ENCODE results near the gene MRPS31. TPM values are rescaled to one million over a fixed set of nuclear protein-coding genes. Genes with fewer than 3 reads are reported as not detected.

Gene MRPS31
- total and polyA plus RNA-seq, 4 donors, result 17.0 to 43.6 (median 25.7) TPM

DNA sequence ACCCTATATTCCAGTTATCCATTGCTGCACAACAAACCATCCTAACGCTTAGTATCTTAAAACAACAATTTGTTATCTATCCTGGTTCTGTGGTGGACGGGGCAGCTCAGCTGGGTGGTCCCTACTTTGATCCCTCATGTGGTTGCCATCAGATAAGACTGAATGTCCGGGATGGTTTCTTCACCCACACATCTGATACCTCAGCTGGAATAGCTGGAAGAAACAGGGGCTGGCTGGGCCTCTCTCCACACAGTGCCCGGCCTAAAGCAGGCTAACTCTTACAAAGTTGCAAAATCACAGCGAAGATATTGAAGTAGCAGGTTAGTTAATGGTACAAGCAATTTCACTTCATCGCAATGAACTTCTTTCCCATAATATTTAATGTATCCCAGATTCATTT lies 3.7 kb upstream of the MRPS31 start:
- H3K9me3 ChIP-seq (ENCODE audit: control insufficient read depth in 4 of 4, insufficient read depth in 3 of 4, low read length in 3 of 4), result no peaks in the 10 kb centered on the region
- 82 to 84% methylated on average over 6 of the region's 6 CpGs for WGBS, 2 donors
- peaks cover 0 to 8% (median 5%) of the 10 kb centered on the region in 5 donors for H3K4me1 ChIP-seq (ENCODE audit: control insufficient read depth in 5 of 5, insufficient read depth in 5 of 5, low read length in 5 of 5)
- TF ChIP-seq, protein P1, sequence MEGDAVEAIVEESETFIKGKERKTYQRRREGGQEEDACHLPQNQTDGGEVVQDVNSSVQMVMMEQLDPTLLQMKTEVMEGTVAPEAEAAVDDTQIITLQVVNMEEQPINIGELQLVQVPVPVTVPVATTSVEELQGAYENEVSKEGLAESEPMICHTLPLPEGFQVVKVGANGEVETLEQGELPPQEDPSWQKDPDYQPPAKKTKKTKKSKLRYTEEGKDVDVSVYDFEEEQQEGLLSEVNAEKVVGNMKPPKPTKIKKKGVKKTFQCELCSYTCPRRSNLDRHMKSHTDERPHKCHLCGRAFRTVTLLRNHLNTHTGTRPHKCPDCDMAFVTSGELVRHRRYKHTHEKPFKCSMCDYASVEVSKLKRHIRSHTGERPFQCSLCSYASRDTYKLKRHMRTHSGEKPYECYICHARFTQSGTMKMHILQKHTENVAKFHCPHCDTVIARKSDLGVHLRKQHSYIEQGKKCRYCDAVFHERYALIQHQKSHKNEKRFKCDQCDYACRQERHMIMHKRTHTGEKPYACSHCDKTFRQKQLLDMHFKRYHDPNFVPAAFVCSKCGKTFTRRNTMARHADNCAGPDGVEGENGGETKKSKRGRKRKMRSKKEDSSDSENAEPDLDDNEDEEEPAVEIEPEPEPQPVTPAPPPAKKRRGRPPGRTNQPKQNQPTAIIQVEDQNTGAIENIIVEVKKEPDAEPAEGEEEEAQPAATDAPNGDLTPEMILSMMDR (IDR thresholded peaks at IDR 0.05; ENCODE audit: control extremely low read depth, extremely low read depth), result no peak
- no peak overlapping the region for H3K4me3 ChIP-seq
- no peak overlapping the region for H3K27ac ChIP-seq (ENCODE audit: low read depth in 1 of 2, low read length in 1 of 2)
- DNase-seq, result no peak
- no peak for ATAC-seq (ENCODE audit: insufficient read depth, low FRiP score)
- H3K36me3 ChIP-seq (ENCODE audit: control insufficient read depth in 4 of 4, insufficient read depth in 4 of 4, low read length in 4 of 4), result no peaks in the 10 kb centered on the region
- H3K27me3 ChIP-seq (ENCODE audit: control insufficient read depth in 3 of 3, insufficient read depth in 3 of 3, low read length in 2 of 3), result no peaks in the 10 kb centered on the region
- no peak overlapping the region for H3K9ac ChIP-seq (ENCODE audit: insufficient read depth in 1 of 2, low read length in 2 of 2)

DNA sequence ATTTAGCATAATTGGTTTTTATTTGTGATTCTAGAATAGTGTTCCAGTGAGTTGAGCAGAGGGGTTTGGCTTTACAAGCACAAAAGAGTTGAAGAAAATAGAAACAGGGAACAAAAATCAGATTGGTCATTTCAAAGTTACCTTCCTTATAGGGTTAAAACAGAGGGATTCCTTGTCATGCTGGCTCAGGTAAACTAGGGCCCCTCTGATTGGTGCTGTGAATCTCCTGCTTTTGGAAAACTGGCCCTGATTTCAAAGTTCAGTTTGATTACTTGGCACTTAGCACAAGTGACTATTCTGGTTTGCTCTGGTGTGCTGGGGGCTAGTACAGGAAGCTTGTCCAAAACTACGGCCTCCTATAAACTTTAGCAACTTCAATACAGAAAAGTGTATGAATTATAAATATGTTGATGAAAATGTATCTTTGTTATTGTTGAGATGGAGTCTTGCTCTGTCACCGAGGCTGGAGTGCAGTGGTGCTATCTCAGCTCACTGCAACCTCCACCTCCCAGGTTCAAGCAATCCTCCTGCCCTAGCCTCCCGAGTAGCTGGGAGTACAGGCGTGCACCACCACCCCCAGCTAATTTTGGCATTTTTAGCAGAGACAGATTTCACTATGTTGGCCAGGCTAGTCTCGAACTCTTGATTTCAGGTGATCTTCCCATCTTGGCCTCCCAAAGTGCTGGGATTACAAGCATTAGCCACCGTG lies 1.9 kb upstream of the MRPS31 start:
- Histone ChIP-seq H3K9me3 (ENCODE audit: control insufficient read depth in 4 of 4, insufficient read depth in 3 of 4, low read length in 3 of 4) (no peaks in the 10 kb centered on the region), H3K27ac (ENCODE audit: low read depth in 1 of 2, low read length in 1 of 2) (no peak overlapping the region), H3K27me3 (ENCODE audit: control insufficient read depth in 3 of 3, insufficient read depth in 3 of 3, low read length in 2 of 3) (no peaks in the 10 kb centered on the region), H3K36me3 (ENCODE audit: control insufficient read depth in 4 of 4, insufficient read depth in 4 of 4, low read length in 4 of 4) (no peaks in the 10 kb centered on the region), H3K4me1 (ENCODE audit: control insufficient read depth in 5 of 5, insufficient read depth in 5 of 5, low read length in 5 of 5) (peaks cover 0 to 9% (median 5%) of the 10 kb centered on the region in 5 donors), H3K9ac (ENCODE audit: insufficient read depth in 1 of 2, low read length in 2 of 2) (no peak overlapping the region), H3K4me3 (no peak overlapping the region)
- TF ChIP-seq, protein P1 (IDR thresholded peaks at IDR 0.05; ENCODE audit: control extremely low read depth, extremely low read depth), result no peak
- ATAC-seq (ENCODE audit: insufficient read depth, low FRiP score), result no peak
- 93 to 94% methylated on average over 6 of the region's 6 CpGs for WGBS, 2 donors
- DNase-seq, result no peak

DNA sequence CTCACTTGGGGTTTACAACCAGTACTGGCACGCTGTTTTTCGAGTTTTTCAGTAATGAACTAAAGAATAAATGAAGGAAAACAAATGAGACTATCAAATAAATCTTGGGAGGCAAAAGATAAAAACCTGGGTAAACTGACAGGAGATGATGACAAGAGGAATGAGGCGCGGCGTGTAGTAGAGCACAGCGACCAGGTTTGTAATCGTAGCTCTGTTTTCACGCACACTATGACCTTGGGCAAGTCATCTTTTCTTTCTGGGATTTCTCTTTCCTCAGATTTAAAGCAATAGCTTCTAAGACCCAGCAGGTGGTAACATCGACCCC lies 419 bp downstream of the MRPS31 start:
- TF ChIP-seq, protein P1 (IDR thresholded peaks at IDR 0.05; ENCODE audit: control extremely low read depth, extremely low read depth), result no peak
- WGBS, 2 donors, result 0 to 1% methylated on average over 9 of the region's 9 CpGs
- peaks cover 0 to 9% (median 5%) of the 10 kb centered on the region in 5 donors for H3K4me1 ChIP-seq (ENCODE audit: control insufficient read depth in 5 of 5, insufficient read depth in 5 of 5, low read length in 5 of 5)
- H3K27ac ChIP-seq (ENCODE audit: low read depth in 1 of 2, low read length in 1 of 2), result peak overlapping the region; percentile 86 to 93
- H3K9ac ChIP-seq (ENCODE audit: insufficient read depth in 1 of 2, low read length in 2 of 2), result peak overlapping the region; percentile 84 to 93
- H3K27me3 ChIP-seq (ENCODE audit: control insufficient read depth in 3 of 3, insufficient read depth in 3 of 3, low read length in 2 of 3), result no peaks in the 10 kb centered on the region
- H3K4me3 ChIP-seq, result peak overlapping the region; percentile 99
- ATAC-seq (ENCODE audit: insufficient read depth, low FRiP score), result no peak
- peaks cover 0 to 5% (median 2%) of the 10 kb centered on the region in 4 donors for H3K36me3 ChIP-seq (ENCODE audit: control insufficient read depth in 4 of 4, insufficient read depth in 4 of 4, low read length in 4 of 4)
- DNase-seq, result no peak
- no peaks in the 10 kb centered on the region for H3K9me3 ChIP-seq (ENCODE audit: control insufficient read depth in 4 of 4, insufficient read depth in 3 of 4, low read length in 3 of 4)

Data from lung (tissue), 12 donors.